GM18520 (cell line): ENCODE data around the gene NEK7.
"Not testable (repeated sequence)": the region's sequence is repeated elsewhere in the genome, so short reads cannot be mapped to it uniquely, and the experiment has no call there.

Experiments used
- ATAC-seq: cut with Tn5 transposase; IDR thresholded peaks from one replicate; pipeline ENCODE4 v1.9.1; 2021; ENCODE audit not compliant: unreplicated experiment

NEK7 gene

GRCh38 chr1:198205016-198205684, 48.4 kb downstream of the NEK7 start:
- ATAC-seq, result no peak

- ATAC-seq, result no peak
Measured at GRCh38 chr1:198206292-198206691, 49.5 kb downstream of the NEK7 start.

- no peak for ATAC-seq
Measured at GRCh38 chr1:198211696-198212095, 54.9 kb downstream of the NEK7 start.

- no peak for ATAC-seq
Measured at GRCh38 chr1:198212126-198212525, 55.3 kb downstream of the NEK7 start.

GRCh38 chr1:198212675-198213074, 55.9 kb downstream of the NEK7 start:
- no peak for ATAC-seq

- no peak for ATAC-seq
Measured at GRCh38 chr1:198214924-198215323, 58.1 kb downstream of the NEK7 start.

GRCh38 chr1:198220428-198220827, 63.6 kb downstream of the NEK7 start:
- no peak for ATAC-seq

- not testable (repeated sequence) for ATAC-seq
Measured at GRCh38 chr1:198227010-198227409, 70.2 kb downstream of the NEK7 start.

- not testable (repeated sequence) for ATAC-seq
Measured at GRCh38 chr1:198227454-198227853, 70.7 kb downstream of the NEK7 start.

- ATAC-seq, result no peak
Measured at GRCh38 chr1:198228925-198229324, 72.1 kb downstream of the NEK7 start.

GRCh38 chr1:198231779-198232178, 75.0 kb downstream of the NEK7 start:
- ATAC-seq, result no peak

GRCh38 chr1:198232378-198232777, 75.6 kb downstream of the NEK7 start:
- no peak for ATAC-seq

- no peak for ATAC-seq
Measured at GRCh38 chr1:198232940-198233675, 76.3 kb downstream of the NEK7 start.

GRCh38 chr1:198234520-198235251, 77.9 kb downstream of the NEK7 start:
- no peak for ATAC-seq

- ATAC-seq, result no peak
Measured at GRCh38 chr1:198238121-198238520, 81.3 kb downstream of the NEK7 start.

GRCh38 chr1:198241553-198241952, 84.8 kb downstream of the NEK7 start:
- ATAC-seq, result no peak

- no peak for ATAC-seq
Measured at GRCh38 chr1:198244772-198245171, 88.0 kb downstream of the NEK7 start.

- no peak for ATAC-seq
Measured at GRCh38 chr1:198245379-198245778, 88.6 kb downstream of the NEK7 start.

GRCh38 chr1:198246337-198246736, 89.5 kb downstream of the NEK7 start:
- no peak for ATAC-seq

GRCh38 chr1:198253259-198253658, 96.5 kb downstream of the NEK7 start:
- peak; percentile 58 for ATAC-seq

GRCh38 chr1:198253668-198254067, 96.9 kb downstream of the NEK7 start:
- peak; percentile 96 for ATAC-seq

GRCh38 chr1:198254521-198254920, 97.7 kb downstream of the NEK7 start:
- ATAC-seq, result no peak
